HFF-Myc (cell line): ENCODE data around the gene CHD9.

Experiments
- DNase-seq: peaks from one replicate; pipeline ENCODE4 v3.0.0-alpha.2; 2011; ENCODE audit warnings: low read depth; ENCODE audit errors: extremely low read depth
- H3K4me3 ChIP-seq: replicated peaks from 2 replicates; pipeline ENCODE4 v1.5.1; 2011; ENCODE audit warnings: low read depth, mild to moderate bottlenecking, control low read depth, low read length
- TF ChIP-seq, protein P1 (sequence below): IDR thresholded peaks from 2 replicates; pipeline ENCODE4 v1.5.1; 2012; ENCODE audit warnings: mild to moderate bottlenecking, low read depth, low read length, control low read depth; ENCODE audit errors: missing control alignments

The CHD9 gene

GRCh38 chr16:53198933-53199332 is 144.1 kb downstream of the CHD9 start:
- H3K4me3 ChIP-seq = no peak overlapping the region
- DNase-seq = no peak
- TF ChIP-seq, protein P1, sequence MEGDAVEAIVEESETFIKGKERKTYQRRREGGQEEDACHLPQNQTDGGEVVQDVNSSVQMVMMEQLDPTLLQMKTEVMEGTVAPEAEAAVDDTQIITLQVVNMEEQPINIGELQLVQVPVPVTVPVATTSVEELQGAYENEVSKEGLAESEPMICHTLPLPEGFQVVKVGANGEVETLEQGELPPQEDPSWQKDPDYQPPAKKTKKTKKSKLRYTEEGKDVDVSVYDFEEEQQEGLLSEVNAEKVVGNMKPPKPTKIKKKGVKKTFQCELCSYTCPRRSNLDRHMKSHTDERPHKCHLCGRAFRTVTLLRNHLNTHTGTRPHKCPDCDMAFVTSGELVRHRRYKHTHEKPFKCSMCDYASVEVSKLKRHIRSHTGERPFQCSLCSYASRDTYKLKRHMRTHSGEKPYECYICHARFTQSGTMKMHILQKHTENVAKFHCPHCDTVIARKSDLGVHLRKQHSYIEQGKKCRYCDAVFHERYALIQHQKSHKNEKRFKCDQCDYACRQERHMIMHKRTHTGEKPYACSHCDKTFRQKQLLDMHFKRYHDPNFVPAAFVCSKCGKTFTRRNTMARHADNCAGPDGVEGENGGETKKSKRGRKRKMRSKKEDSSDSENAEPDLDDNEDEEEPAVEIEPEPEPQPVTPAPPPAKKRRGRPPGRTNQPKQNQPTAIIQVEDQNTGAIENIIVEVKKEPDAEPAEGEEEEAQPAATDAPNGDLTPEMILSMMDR = no peak

- TF ChIP-seq, protein P1 = no peak
- DNase-seq = no peak
- H3K4me3 ChIP-seq = no peak overlapping the region
Measured at GRCh38 chr16:53201900-53202299, 147.1 kb downstream of the CHD9 start.

- H3K4me3 ChIP-seq = no peak overlapping the region
- TF ChIP-seq, protein P1 = no peak
- DNase-seq = no peak
Measured at GRCh38 chr16:53202398-53202797, 147.6 kb downstream of the CHD9 start.

GRCh38 chr16:53207810-53208752 is 153.3 kb downstream of the CHD9 start:
- H3K4me3 ChIP-seq = peak overlapping the region; percentile 57
- DNase-seq = peak; percentile 75
- TF ChIP-seq, protein P1 = peak; percentile 42

DNA sequence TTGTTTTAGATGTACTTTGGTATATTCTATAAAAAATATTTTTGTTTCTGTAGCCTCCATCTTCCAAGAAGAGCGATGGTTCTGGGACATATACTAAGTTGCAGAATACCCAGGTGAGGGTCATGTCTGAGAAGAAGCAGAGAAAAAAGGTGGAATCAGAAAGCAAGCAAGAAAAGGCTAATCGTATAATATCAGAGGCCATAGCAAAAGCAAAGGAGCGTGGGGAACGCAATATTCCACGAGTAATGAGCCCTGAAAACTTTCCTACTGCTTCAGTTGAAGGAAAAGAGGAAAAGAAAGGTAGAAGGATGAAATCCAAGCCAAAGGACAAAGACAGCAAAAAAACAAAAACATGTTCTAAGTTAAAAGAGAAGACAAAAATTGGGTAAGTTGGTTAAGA is 154.6 kb downstream of the CHD9 start:
- TF ChIP-seq, protein P1 = no peak
- DNase-seq = no peak
- H3K4me3 ChIP-seq = peak overlapping the region; percentile 57

DNA sequence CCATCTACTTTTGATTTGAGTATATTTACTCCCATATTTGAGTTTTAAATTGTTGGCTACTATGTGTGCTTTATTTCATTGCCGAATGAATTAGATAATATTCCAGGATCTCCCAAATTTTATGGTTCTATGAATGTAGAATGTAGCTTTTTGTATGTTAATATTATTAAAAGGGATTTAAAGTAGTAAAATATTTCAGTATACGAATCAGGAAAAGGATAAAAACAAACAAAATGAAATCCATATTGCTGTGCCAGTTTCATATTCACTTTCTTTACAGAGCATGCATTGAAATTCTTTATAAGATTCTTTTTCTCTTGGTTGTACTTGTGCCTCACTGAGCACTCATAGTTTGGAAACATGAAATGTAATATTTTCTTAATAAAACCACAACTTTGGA is 155.1 kb downstream of the CHD9 start:
- TF ChIP-seq, protein P1 = no peak
- DNase-seq = no peak
- peak overlapping the region; percentile 57 for H3K4me3 ChIP-seq
